Measurements from ENCODE around the gene ANO7. TPM values are rescaled to one million over a fixed set of nuclear protein-coding genes. Genes with fewer than 3 reads are reported as not detected.

The ANO7 gene
- total and polyA plus RNA-seq, 2 of the 13 experiments (the other 11 are each of a cell fraction or from before 2014, with no cell fraction given) = 4.1 to 4.9 TPM

DNA sequence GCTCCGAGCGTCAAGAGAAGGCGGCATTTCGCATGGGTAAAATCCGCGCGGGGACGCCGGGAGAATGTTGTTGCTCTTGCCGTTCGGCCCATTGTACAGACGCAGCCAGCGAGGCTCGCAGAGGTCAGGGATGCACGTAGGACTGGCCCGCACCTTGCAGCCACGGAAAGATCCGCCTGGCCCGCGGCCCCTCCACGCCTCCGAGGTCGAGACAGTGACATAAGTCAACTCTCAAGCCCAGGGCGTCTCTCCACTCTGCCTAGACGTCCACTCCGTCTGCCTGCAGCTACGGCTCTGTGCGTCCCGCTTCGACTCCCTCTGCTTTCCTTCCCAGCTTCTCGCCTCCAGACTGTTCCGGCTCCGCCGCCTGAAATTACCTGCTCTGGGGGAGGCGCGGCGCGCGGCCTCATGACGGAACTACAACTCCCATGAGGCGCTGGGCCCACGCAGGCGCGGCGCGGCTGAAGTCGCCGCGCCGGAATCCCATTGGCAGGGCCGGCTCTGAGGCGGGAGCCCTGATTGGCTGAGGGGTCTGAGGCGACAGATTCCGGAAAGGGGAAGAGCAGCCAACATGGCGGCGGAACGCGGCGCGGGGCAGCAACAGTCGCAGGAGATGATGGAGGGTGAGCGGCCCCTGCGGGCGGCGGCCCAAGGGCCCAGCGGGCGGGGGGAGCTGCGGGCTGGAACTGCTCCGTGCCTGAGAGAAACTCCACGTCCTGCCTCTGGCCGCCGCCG lies 38.4 kb upstream of the ANO7 start, which contains the start of gene PPP1R7 (continued):
- no peak for TF ChIP-seq ZNF512B (CRISPR knock-in tag; IDR thresholded peaks at IDR 0.05; ENCODE audit: borderline replicate concordance)
- TF ChIP-seq THAP9 (CRISPR knock-in tag; IDR thresholded peaks at IDR 0.05; ENCODE audit: borderline replicate concordance) = peak; percentile 71; the same call in 1 of the 2 replicates
- TF ChIP-seq, protein P1, sequence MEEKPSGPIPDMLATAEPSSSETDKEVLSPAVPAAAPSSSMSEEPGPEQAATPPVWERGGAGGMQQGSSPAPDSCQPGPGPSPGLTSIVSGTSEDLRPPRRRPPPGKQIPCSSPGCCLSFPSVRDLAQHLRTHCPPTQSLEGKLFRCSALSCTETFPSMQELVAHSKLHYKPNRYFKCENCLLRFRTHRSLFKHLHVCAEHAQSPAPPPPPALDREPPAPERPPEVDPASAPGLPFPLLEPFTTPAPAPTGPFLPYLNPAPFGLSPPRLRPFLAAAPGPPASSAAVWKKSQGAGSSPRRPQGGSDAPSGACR (CRISPR knock-in tag; IDR thresholded peaks at IDR 0.05) = no peak
- peak; percentile 58; the same call in 1 of the 2 replicates for TF ChIP-seq ZNF232 (CRISPR knock-in tag; IDR thresholded peaks at IDR 0.05; ENCODE audit: borderline replicate concordance)
- TF ChIP-seq NONO (IDR thresholded peaks at IDR 0.05) = no peak
- TF ChIP-seq NONO (CRISPR knock-in tag; conservative IDR thresholded peaks at IDR 0.05) = peak; percentile 64
- TF ChIP-seq ZMAT5 (CRISPR knock-in tag; IDR thresholded peaks at IDR 0.05; ENCODE audit: borderline replicate concordance, low read depth) = no peak
- no peak for TF ChIP-seq ZBTB44 (CRISPR knock-in tag; IDR thresholded peaks at IDR 0.05)
- TF ChIP-seq GFI1 (CRISPR knock-in tag; IDR thresholded peaks at IDR 0.05; ENCODE audit: borderline replicate concordance) = peak; percentile 65; the same call in 1 of the 2 replicates
- TF ChIP-seq RELA (CRISPR knock-in tag; IDR thresholded peaks at IDR 0.05) = no peak; the same call in none of the 2 replicates
- TF ChIP-seq IKZF1 (IDR thresholded peaks at IDR 0.05) = no peak
- no peak for TF ChIP-seq ZNF224 (CRISPR knock-in tag; IDR thresholded peaks at IDR 0.05)
- TF ChIP-seq, protein P2, sequence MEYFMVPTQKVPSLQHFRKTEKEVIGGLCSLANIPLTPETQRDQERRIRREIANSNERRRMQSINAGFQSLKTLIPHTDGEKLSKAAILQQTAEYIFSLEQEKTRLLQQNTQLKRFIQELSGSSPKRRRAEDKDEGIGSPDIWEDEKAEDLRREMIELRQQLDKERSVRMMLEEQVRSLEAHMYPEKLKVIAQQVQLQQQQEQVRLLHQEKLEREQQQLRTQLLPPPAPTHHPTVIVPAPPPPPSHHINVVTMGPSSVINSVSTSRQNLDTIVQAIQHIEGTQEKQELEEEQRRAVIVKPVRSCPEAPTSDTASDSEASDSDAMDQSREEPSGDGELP (IDR thresholded peaks at IDR 0.05; ENCODE audit: borderline replicate concordance, low read depth) = peak; percentile 35; the same call in 1 of the 2 replicates
